GM12878 (cell line): ENCODE measurements around the gene FMN2. TPM values are rescaled to one million over a fixed set of nuclear protein-coding genes. Genes with fewer than 3 reads are reported as not detected.

ENCODE experiments used
- ATAC-seq: fragments of 200-7000 bp; cut with Tn5 transposase; 3 replicates; pipeline ENCODE4 v1.9.1; 2020; ENCODE audit warnings: mild to moderate bottlenecking, moderate library complexity
- BruUV-seq: library from RNA; stranded (reverse); fragments of 400-500 nt; replicated peaks from 2 replicates; lab custom pipeline; 2021; lab: Mats Ljungman, UMichigan
- CTCF ChIA-PET: fragments of 300-600 bp; sonication (Branson Sonifier 250); formaldehyde crosslinking; extraction: SDS; loops from one replicate; lab custom pipeline; 2021; ENCODE audit warnings: inconsistent platforms; lab: Yijun Ruan, JAX
- POLR2A ChIA-PET: fragments of 350-600 bp; formaldehyde crosslinking; extraction: SDS; loops from one replicate; lab custom pipeline; 2021; ENCODE audit warnings: inconsistent platforms; lab: Charles Lee
- RAD21 ChIA-PET: fragments of 300-600 bp; sonication (Branson Sonifier 250); formaldehyde crosslinking; loops from one replicate; lab custom pipeline; 2023; ENCODE audit warnings: antibody characterized with exemption; ENCODE audit not compliant: unreplicated experiment; lab: Charles Lee
- SMC1A ChIA-PET: fragments of 300-600 bp; sonication (Branson Sonifier 250); formaldehyde crosslinking; loops from one replicate; lab custom pipeline; 2023; ENCODE audit not compliant: unreplicated experiment, uncharacterized antibody; lab: Charles Lee
- DNase-seq: peaks from one replicate; pipeline ENCODE4 v3.0.0-alpha.2; 2011; ENCODE audit warnings: low read depth, low spot score
- FAIRE-seq: peaks from 3 replicates; lab custom pipeline; 2011; peaks lifted over from hg19 to GRCh38; lab: Jason Lieb, UNC
- H2AFZ ChIP-seq: 2 replicates; pipeline ENCODE4 v1.6.0; 2011; ENCODE audit warnings: low read depth, low read length, control low read depth; ENCODE audit not compliant: control insufficient read depth
- H3K27ac ChIP-seq: 2 replicates; pipeline ENCODE4 v1.5.1; 2011; ENCODE audit warnings: control low read depth; ENCODE audit not compliant: control insufficient read depth, insufficient read depth
- H3K27me3 ChIP-seq, 2 experiments: replicated peaks in 1 of 2; 2 replicates each; pipeline versions ENCODE4 v1.6.0 to v1.6.1; 2011; ENCODE audit warnings: low read length in 1 of 2; ENCODE audit not compliant: control insufficient read depth in 2 of 2, insufficient read depth in 2 of 2
- H3K36me3 ChIP-seq, 2 experiments: 2 replicates each; pipeline ENCODE4 v1.5.1; 2011; ENCODE audit warnings: low read length in 1 of 2; ENCODE audit not compliant: control insufficient read depth in 2 of 2, insufficient read depth in 2 of 2
- H3K4me1 ChIP-seq: 2 replicates; pipeline ENCODE4 v1.6.1; 2011; ENCODE audit warnings: mild to moderate bottlenecking, low read length, moderate library complexity, mixed read lengths; ENCODE audit not compliant: control insufficient read depth, insufficient read depth
- H3K4me2 ChIP-seq: 2 replicates; pipeline ENCODE4 v1.6.0; 2011; ENCODE audit warnings: control low read depth; ENCODE audit not compliant: control insufficient read depth, insufficient read depth
- H3K4me3 ChIP-seq: fragments of 200-600 bp; sonication (generic); 2 replicates; pipeline ENCODE4 v1.5.1; 2016
- H3K79me2 ChIP-seq: 2 replicates; pipeline ENCODE4 v1.6.0; 2011; ENCODE audit warnings: low read length; ENCODE audit not compliant: control insufficient read depth, insufficient read depth
- H3K9ac ChIP-seq: 2 replicates; pipeline ENCODE4 v1.8.0; 2011; ENCODE audit warnings: low read length, control low read depth, mixed read lengths; ENCODE audit not compliant: control insufficient read depth, insufficient read depth
- H3K9me3 ChIP-seq: replicated peaks from 3 replicates; pipeline ENCODE4 v1.5.1; 2011; ENCODE audit warnings: mild to moderate bottlenecking, low read length; ENCODE audit not compliant: control insufficient read depth, insufficient read depth
- H4K20me1 ChIP-seq: 2 replicates; pipeline ENCODE4 v1.6.0; 2011; ENCODE audit not compliant: control insufficient read depth, insufficient read depth
- BCLAF1 ChIP-seq: fragments of 450-650 bp; IDR thresholded peaks from 2 replicates; pipeline ENCODE4 v1.6.1; 2017; ENCODE audit warnings: antibody characterized with exemption, mild to moderate bottlenecking, moderate library complexity
- KDM1A ChIP-seq: fragments of 200-600 bp; sonication (generic); IDR thresholded peaks from 2 replicates; pipeline ENCODE4 v1.6.1; 2016; ENCODE audit warnings: borderline replicate concordance
- RFX5 ChIP-seq: IDR thresholded peaks from 2 replicates; pipeline ENCODE4 v1.6.1; 2011; ENCODE audit warnings: low read depth, low read length, improper control_type of control experiment
- SUZ12 ChIP-seq: fragments of 200-600 bp; sonication (generic); IDR thresholded peaks from one replicate; pipeline ENCODE4 v1.6.1; 2018; ENCODE audit warnings: antibody characterized with exemption, mild to moderate bottlenecking; ENCODE audit not compliant: unreplicated experiment
- ZBTB40 ChIP-seq: fragments of 450-650 bp; IDR thresholded peaks from 2 replicates; pipeline ENCODE4 v1.6.1; 2016; ENCODE audit warnings: mild to moderate bottlenecking, moderate library complexity, borderline replicate concordance
- WGBS: methylation state at CpG from one replicate; pipeline ENCODE4 v1.1.6; 2016; ENCODE audit warnings: low lambda C conversion rate; ENCODE audit not compliant: insufficient replicate concordance, insufficient coverage; ENCODE audit errors: missing lambda C conversion rate; 5-methylcytosine and 5-hydroxymethylcytosine counted together
- in situ Hi-C: fragments of 300-500 bp; cut with MboI; formaldehyde crosslinking; loops from 9 replicates; pipeline ENCODE4 v1.14.3; 2018; ENCODE audit warnings: mixed read lengths
- intact Hi-C: fragments of 100-400 bp; cut with micrococcal nuclease; formaldehyde crosslinking; loops from one replicate; pipeline ENCODE4 v1.14.2; 2022; ENCODE audit not compliant: unreplicated experiment
- polyA plus RNA-seq, 11 experiments: library from polyadenylated mRNA; depleted of rRNA in 4 of 11; unstranded in 6 of 11; stranded (reverse) in 5 of 11; fragments of >200 nt; fragmentation: Nextera tagmentation in 4 of 11; fragmentation: Illumina TruSeq in 1 of 11; extraction: Ambion mirVana in 4 of 11; extraction: Trizol in 1 of 11; gene quantifications; 1 replicate in 1 of 11; 2 replicates in 10 of 11; pipeline versions ENCODE4 v1.2.1 to v1.2.3, GENCODE V29; 2011 to 2016; ENCODE audit warnings: inconsistent platforms in 2 of 11, missing spikeins in 2 of 11, low read depth in 1 of 11
- total RNA-seq, 4 experiments: library from RNA; depleted of rRNA in 3 of 4; stranded (reverse); fragments of >200 nt in 3 of 4; fragmentation: Illumina TruSeq in 1 of 4; extraction: Trizol in 1 of 4; gene quantifications; 2 replicates each; pipeline versions ENCODE4 v1.2.1 to v1.2.3, GENCODE V29; 2013 to 2021

FMN2 gene
- total and polyA plus RNA-seq, 10 of the 15 experiments (the other 5 are each of a cell fraction or from before 2014, with no cell fraction given), result 0.60 TPM; not detected in 9

- intact Hi-C loops (no loop called here), in situ Hi-C loops (no loop called here)
- no peak overlapping the region for H3K9ac ChIP-seq
- ChIA-PET CTCF (no interaction called here), RAD21 (no interaction called here), SMC1A (no interaction called here), POLR2A (no interaction called here)
- no peaks in the 10 kb centered on the region for H3K79me2 ChIP-seq
- no peaks in the 10 kb centered on the region for H3K9me3 ChIP-seq
- TF ChIP-seq RFX5 (no peak), SUZ12 (peak; percentile 4)
- H4K20me1 ChIP-seq, result no peaks in the 10 kb centered on the region
- BruUV-seq, result no TSS peak
- H3K36me3 ChIP-seq, result no peaks in the 10 kb centered on the region
- H3K4me3 ChIP-seq, result no peak overlapping the region
- no peaks in the 10 kb centered on the region; a peak in 1 of 4 replicates for H3K27me3 ChIP-seq
- FAIRE-seq (no peak), ATAC-seq (no peak; the same call in 2 of the 3 replicates), DNase-seq (no peak)
- WGBS, result 14% methylated on average over 58 of the region's 70 CpGs
- H3K4me1 ChIP-seq, result no peaks in the 10 kb centered on the region
- no peak overlapping the region for H2AFZ ChIP-seq
- no peak overlapping the region for H3K4me2 ChIP-seq
- H3K27ac ChIP-seq, result no peak overlapping the region
Observed at GRCh38 chr1:240092301-240093119, 827 bp downstream of the FMN2 start.

- no peak overlapping the region for H3K4me2 ChIP-seq
- DNase-seq (no peak), ATAC-seq (no peak), FAIRE-seq (no peak)
- H3K36me3 ChIP-seq, result no peaks in the 10 kb centered on the region
- H3K4me3 ChIP-seq, result no peak overlapping the region
- in situ Hi-C loops, result no loop called here
- H3K9me3 ChIP-seq, result no peaks in the 10 kb centered on the region
- ChIA-PET RAD21 (no interaction called here), SMC1A (no interaction called here), CTCF (no interaction called here), POLR2A (interaction anchor here (0.5 kb wide), 1 partner anchor 43 kb away, joined by 8 read pairs; no protein-coding TSS in a partner anchor)
- BruUV-seq, result no TSS peak
- WGBS, result 51% methylated on average over 51 of the region's 65 CpGs
- no peaks in the 10 kb centered on the region for H4K20me1 ChIP-seq
- no peaks in the 10 kb centered on the region; a peak in 1 of 4 replicates for H3K27me3 ChIP-seq
- H3K79me2 ChIP-seq, result no peaks in the 10 kb centered on the region
- intact Hi-C loops, result no loop called here
- no peak overlapping the region for H2AFZ ChIP-seq
- no peaks in the 10 kb centered on the region for H3K4me1 ChIP-seq
- H3K27ac ChIP-seq, result no peak overlapping the region
- no peak overlapping the region for H3K9ac ChIP-seq
- TF ChIP-seq BCLAF1 (no peak), ZBTB40 (no peak), KDM1A (no peak)
Observed at GRCh38 chr1:240093120-240093961, 1.7 kb downstream of the FMN2 start.
